Lung (tissue), 12 donors: ENCODE data around the gene ISG20. TPM values are rescaled to one million over a fixed set of nuclear protein-coding genes. Genes with fewer than 3 reads are reported as not detected.

Experiments
- ATAC-seq: fragments of 200-7000 bp; cut with Tn5 transposase; one replicate; pipeline ENCODE4 v1.9.1; 2020; ENCODE audit warnings: moderate number of reproducible peaks; ENCODE audit not compliant: insufficient read depth, low FRiP score
- DNase-seq, 3 donors: peaks; one replicate each; pipeline ENCODE4 v3.0.0-alpha.2; 2013 to 2017
- H3K27ac ChIP-seq, 2 donors: one replicate each; pipeline ENCODE4 v1.5.1; 2013; ENCODE audit warnings: mild to moderate bottlenecking in 2 of 2, moderate library complexity in 2 of 2, control low read depth in 1 of 2, inconsistent platforms in 1 of 2, low read depth in 1 of 2, low read length in 1 of 2
- H3K27me3 ChIP-seq, 3 donors: one replicate each; pipeline ENCODE4 v1.5.1; 2013; ENCODE audit warnings: low read length in 2 of 3; ENCODE audit not compliant: control insufficient read depth in 3 of 3, insufficient read depth in 3 of 3
- H3K36me3 ChIP-seq, 4 donors: one replicate each; pipeline ENCODE4 v1.5.1; 2013; ENCODE audit warnings: low read length in 4 of 4, mild to moderate bottlenecking in 1 of 4, moderate library complexity in 1 of 4; ENCODE audit not compliant: control insufficient read depth in 4 of 4, insufficient read depth in 4 of 4
- H3K4me1 ChIP-seq, 5 donors: one replicate each; pipeline ENCODE4 v1.5.1; 2013; ENCODE audit warnings: low read length in 5 of 5, mild to moderate bottlenecking in 2 of 5, moderate library complexity in 1 of 5; ENCODE audit not compliant: control insufficient read depth in 5 of 5, insufficient read depth in 5 of 5
- H3K4me3 ChIP-seq: one replicate; pipeline ENCODE4 v1.5.1; 2013; ENCODE audit warnings: mild to moderate bottlenecking, control low read depth, moderate library complexity
- H3K9ac ChIP-seq, 2 donors: one replicate each; pipeline ENCODE4 v1.5.1; 2013; ENCODE audit warnings: low read length in 2 of 2, control low read depth in 1 of 2; ENCODE audit not compliant: insufficient read depth in 1 of 2
- H3K9me3 ChIP-seq, 4 donors: one replicate each; pipeline ENCODE4 v1.5.1; 2013; ENCODE audit warnings: low read length in 3 of 4, mild to moderate bottlenecking in 1 of 4, moderate library complexity in 1 of 4; ENCODE audit not compliant: control insufficient read depth in 4 of 4, insufficient read depth in 3 of 4
- whole genome bisulfite sequencing, 2 donors: extraction: QIAGEN DNeasy Blood & Tissue Kit; methylation state at CpG; one replicate each; pipeline ENCODE4 v1.1.7; 2013; 5-methylcytosine and 5-hydroxymethylcytosine counted together
- polyA plus RNA-seq, 2 donors: library from polyadenylated mRNA; stranded (reverse); fragments of 200-250 nt; gene quantifications; one replicate each; pipeline ENCODE4 v1.2.1, GENCODE V29; 2013
- total RNA-seq, 2 donors: library from RNA; depleted of rRNA in 1 of 2; stranded (reverse); fragments of >200 nt in 1 of 2; gene quantifications; one replicate each; pipeline ENCODE4 v1.2.1, GENCODE V29; 2014 to 2021
- TF ChIP-seq, protein P1 (sequence below): IDR thresholded peaks from 2 replicates; pipeline ENCODE4 v1.5.1; 2012; ENCODE audit warnings: mild to moderate bottlenecking; ENCODE audit errors: control extremely low read depth, extremely low read depth
- donor health status: control.
- donor health status: control.
- donor health status: Bipolar disorder and iron deficiency.
- donor health status: healthy.
- donor health status: DM: yes; HTN: yes; CAD: no.

Gene ISG20
- total and polyA plus RNA-seq, 4 donors, result 18.5 to 61.6 (median 46.6) TPM

DNA sequence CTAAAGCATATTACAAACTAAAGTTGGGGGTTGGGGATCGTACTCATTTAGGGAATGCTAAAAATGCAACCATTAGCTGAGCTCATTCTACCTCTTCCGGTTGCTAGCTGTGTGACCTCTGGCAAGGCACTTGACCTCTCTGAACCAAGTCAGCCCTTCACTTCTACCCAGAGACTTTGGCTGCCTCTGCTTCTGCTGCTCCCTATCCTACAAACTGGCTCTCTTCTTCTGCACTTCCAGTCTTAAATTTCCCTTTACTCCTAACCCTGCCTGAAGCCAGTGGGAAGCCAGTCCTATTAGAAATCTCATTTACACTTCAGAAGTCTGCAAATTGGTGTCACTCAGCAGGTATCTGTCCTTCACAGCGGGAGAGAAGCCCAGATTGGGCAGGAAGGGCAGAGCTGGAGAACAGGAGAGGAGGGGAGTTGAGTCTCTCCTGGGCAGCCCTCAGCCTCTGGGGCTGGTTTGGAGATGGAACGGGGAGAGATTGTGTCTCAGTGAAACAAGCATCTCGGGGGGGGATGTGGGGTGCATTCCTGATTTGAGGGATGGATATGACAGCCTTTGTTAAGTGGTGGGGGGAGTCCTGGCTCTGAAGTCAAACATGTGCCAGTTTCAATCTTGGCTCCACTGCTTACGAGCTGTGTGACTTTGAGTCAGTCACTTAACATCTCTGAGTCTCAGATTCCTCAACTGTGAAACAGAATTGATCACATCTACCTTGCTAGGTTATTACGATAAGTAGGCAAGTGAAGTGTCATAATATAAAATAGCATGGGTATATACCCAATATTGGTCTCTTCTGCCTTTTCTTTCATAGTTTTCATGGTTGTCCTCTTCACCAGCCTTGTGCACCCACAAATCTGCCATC, 25.5 kb upstream of the ISG20 start:
- 45 to 66% methylated on average over 7 of the region's 7 CpGs for WGBS, 2 donors
- ATAC-seq (no peak), DNase-seq (no peak)
- H3K4me1 ChIP-seq, result no peaks in the 10 kb centered on the region
- peaks cover 0 to 2% (median 0%) of the 10 kb centered on the region in 4 donors for H3K9me3 ChIP-seq
- H3K27ac ChIP-seq, result no peak overlapping the region
- H3K27me3 ChIP-seq, result peaks cover 0 to 26% (median 5%) of the 10 kb centered on the region in 3 donors
- no peak overlapping the region for H3K4me3 ChIP-seq
- TF ChIP-seq, protein P1, sequence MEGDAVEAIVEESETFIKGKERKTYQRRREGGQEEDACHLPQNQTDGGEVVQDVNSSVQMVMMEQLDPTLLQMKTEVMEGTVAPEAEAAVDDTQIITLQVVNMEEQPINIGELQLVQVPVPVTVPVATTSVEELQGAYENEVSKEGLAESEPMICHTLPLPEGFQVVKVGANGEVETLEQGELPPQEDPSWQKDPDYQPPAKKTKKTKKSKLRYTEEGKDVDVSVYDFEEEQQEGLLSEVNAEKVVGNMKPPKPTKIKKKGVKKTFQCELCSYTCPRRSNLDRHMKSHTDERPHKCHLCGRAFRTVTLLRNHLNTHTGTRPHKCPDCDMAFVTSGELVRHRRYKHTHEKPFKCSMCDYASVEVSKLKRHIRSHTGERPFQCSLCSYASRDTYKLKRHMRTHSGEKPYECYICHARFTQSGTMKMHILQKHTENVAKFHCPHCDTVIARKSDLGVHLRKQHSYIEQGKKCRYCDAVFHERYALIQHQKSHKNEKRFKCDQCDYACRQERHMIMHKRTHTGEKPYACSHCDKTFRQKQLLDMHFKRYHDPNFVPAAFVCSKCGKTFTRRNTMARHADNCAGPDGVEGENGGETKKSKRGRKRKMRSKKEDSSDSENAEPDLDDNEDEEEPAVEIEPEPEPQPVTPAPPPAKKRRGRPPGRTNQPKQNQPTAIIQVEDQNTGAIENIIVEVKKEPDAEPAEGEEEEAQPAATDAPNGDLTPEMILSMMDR, result no peak
- no peak overlapping the region for H3K9ac ChIP-seq
- no peaks in the 10 kb centered on the region for H3K36me3 ChIP-seq

DNA sequence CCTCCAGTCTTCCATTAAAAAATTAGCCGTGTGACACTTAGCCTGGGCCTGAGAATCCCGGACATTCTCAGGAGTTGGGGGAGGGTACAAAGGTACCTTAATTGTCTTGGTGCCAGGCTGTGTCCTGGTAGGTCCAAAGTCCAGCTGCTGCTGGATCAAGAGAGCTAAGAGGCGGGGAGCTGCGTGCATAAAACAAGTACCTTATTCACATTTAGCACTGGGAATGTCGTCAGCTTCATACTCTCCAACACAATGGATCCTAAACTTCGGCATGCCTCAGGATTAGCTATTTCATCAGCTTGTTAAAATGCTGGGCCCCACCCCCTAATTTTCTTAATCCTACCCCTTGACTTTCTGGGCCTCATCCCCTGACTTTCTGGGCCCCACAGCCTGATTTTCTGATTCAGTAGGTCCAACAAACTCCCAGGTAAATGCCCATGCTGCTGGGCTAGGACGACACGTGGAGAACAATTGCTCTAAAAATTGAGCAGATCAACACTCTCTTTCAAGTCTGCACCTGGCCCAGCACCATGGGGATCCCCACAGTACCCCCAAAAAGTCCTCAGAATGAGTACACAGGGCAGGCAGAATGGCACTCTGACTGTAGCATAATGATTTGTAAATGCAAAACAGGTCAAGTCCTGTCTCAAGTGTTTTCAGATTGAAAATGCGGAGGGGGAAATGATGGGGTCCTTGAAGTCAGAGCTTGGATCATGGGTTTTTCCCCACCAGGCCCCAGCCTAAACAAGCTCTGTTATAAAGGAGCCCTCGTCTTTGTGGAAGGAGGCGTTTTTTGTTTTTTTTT, 23.3 kb upstream of the ISG20 start:
- no peak for DNase-seq
- H3K9ac ChIP-seq, result no peak overlapping the region
- no peaks in the 10 kb centered on the region for H3K36me3 ChIP-seq
- H3K4me1 ChIP-seq, result no peaks in the 10 kb centered on the region
- ATAC-seq, result no peak
- H3K27me3 ChIP-seq, result peaks cover 0 to 10% (median 0%) of the 10 kb centered on the region in 3 donors
- TF ChIP-seq, protein P1, result no peak
- WGBS, 2 donors, result 75 to 80% methylated on average over 11 of the region's 11 CpGs
- no peak overlapping the region for H3K27ac ChIP-seq
- peaks cover 0 to 2% (median 0%) of the 10 kb centered on the region in 4 donors for H3K9me3 ChIP-seq
- H3K4me3 ChIP-seq, result no peak overlapping the region

DNA sequence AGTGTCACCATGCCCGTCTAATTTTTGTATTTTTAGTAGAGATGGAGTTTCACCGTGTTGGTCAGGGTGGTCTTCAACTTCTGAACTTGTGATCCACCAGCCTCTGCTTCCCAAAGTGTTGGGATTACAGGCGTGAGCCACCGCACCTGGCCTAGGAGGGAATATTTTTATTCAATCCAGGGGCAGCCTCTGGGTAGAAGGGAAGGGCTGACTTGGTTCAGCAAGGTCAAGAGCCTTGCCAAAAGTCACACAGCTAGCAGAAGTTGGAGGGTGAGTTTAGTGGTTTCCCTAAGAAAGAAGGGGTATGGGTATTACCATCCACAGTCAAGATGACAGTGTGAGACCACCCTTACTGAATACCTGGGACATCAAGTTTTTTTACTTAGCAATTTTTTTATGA, 22.6 kb upstream of the ISG20 start:
- H3K9ac ChIP-seq, result no peak overlapping the region
- TF ChIP-seq, protein P1, result no peak
- no peaks in the 10 kb centered on the region for H3K36me3 ChIP-seq
- peaks cover 0 to 4% (median 0%) of the 10 kb centered on the region in 5 donors for H3K4me1 ChIP-seq
- no peak for DNase-seq
- no peak overlapping the region for H3K4me3 ChIP-seq
- no peak overlapping the region for H3K27ac ChIP-seq
- ATAC-seq, result no peak
- peaks cover 0 to 8% (median 0%) of the 10 kb centered on the region in 3 donors for H3K27me3 ChIP-seq
- H3K9me3 ChIP-seq, result no peaks in the 10 kb centered on the region
- WGBS, 2 donors, result 89% methylated on average over 4 of the region's 4 CpGs
